Neural progenitor cell (in vitro differentiated cells): ENCODE results near the gene TRAM2.
A peak's percentile ranks its signal among the peaks of the same experiment; 100 is the strongest.

ENCODE experiments used
- CTCF ChIP-seq: fragments of 200-600 bp; sonication (generic); IDR thresholded peaks from 2 replicates; pipeline ENCODE4 v1.5.1; 2017; ENCODE audit warnings: antibody characterized with exemption, mild to moderate bottlenecking
- EZH2 ChIP-seq: fragments of 200-600 bp; sonication (generic); IDR thresholded peaks from 2 replicates; pipeline ENCODE4 v1.6.1; 2017; ENCODE audit warnings: antibody characterized with exemption, mild to moderate bottlenecking, moderate library complexity
- EZH2phosphoT487 ChIP-seq: fragments of 200-600 bp; sonication (generic); IDR thresholded peaks from 2 replicates; pipeline ENCODE4 v1.6.1; 2017; ENCODE audit warnings: antibody characterized with exemption

GRCh38 chr6:52576392-52577021 is 353 bp downstream of the TRAM2 start:
- no peak for TF ChIP-seq EZH2phosphoT487
- peak; percentile 56 for TF ChIP-seq CTCF
- TF ChIP-seq EZH2: no peak
